ENCODE data around the gene PNPT1.

DNA sequence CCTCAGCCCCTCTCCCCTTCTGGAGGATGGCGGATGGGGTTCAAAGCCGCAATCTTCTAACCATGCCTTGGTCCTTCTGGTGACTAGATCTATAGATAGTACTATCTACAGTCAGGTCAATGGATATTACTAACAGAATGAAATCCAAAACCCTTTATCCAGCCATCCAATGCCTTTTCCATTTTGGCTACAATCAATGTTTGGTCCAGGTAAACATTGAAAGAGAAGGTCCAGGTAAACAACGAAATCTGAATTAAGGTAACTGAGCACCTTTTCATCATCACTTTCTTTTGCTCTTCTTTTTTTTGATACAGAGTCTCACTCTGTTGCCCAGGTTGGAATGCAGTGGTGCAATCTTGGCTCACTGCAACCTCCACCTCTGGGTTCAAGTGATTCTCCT lies 85.9 kb downstream of the PNPT1 start:
- no peak for TF ChIP-seq TARDBP (IDR thresholded peaks at IDR 0.05)
- TF ChIP-seq NCOR1 (IDR thresholded peaks at IDR 0.05): no peak
- no peak for TF ChIP-seq POLR2AphosphoS5 (IDR thresholded peaks at IDR 0.05; ENCODE audit: control insufficient read depth, insufficient read depth, low read depth, low read length)
- TF ChIP-seq, protein P1, sequence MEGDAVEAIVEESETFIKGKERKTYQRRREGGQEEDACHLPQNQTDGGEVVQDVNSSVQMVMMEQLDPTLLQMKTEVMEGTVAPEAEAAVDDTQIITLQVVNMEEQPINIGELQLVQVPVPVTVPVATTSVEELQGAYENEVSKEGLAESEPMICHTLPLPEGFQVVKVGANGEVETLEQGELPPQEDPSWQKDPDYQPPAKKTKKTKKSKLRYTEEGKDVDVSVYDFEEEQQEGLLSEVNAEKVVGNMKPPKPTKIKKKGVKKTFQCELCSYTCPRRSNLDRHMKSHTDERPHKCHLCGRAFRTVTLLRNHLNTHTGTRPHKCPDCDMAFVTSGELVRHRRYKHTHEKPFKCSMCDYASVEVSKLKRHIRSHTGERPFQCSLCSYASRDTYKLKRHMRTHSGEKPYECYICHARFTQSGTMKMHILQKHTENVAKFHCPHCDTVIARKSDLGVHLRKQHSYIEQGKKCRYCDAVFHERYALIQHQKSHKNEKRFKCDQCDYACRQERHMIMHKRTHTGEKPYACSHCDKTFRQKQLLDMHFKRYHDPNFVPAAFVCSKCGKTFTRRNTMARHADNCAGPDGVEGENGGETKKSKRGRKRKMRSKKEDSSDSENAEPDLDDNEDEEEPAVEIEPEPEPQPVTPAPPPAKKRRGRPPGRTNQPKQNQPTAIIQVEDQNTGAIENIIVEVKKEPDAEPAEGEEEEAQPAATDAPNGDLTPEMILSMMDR (IDR thresholded peaks at IDR 0.05 in 2 of 3, conservative IDR thresholded peaks at IDR 0.05 in 1 of 3; ENCODE audit: insufficient read depth in 2 of 3, low read depth in 1 of 3, low read length in 3 of 3): no peak

All from K562 (cell line).